SK-N-SH (cell line): Measurements from ENCODE around the gene COLEC12. TPM values are rescaled to one million over a fixed set of nuclear protein-coding genes. Genes with fewer than 3 reads are reported as not detected.

Experiments used
- CTCF ChIA-PET: fragments of 300-600, 350-600 bp; formaldehyde crosslinking; extraction: SDS; loops from one replicate; lab custom pipeline; 2021; lab: Yijun Ruan, JAX
- POLR2A ChIA-PET: fragments of 350-600 bp; sonication (Branson Sonifier 250); formaldehyde crosslinking; extraction: SDS; loops from one replicate; lab custom pipeline; 2020; ENCODE audit warnings: antibody characterized with exemption, inconsistent platforms; lab: Yijun Ruan, JAX
- DNase-seq: peaks from one replicate; pipeline ENCODE4 v3.0.0; 2012
- H2AFZ ChIP-seq: fragments of 200-600 bp; sonication (generic); 2 replicates; pipeline ENCODE4 v1.8.1; 2016; ENCODE audit warnings: antibody characterized with exemption, mild to moderate bottlenecking, low read depth
- H3F3A ChIP-seq: fragments of 200-600 bp; sonication (generic); replicated peaks from 2 replicates; pipeline ENCODE3; 2016; ENCODE audit warnings: antibody characterized with exemption, mild to moderate bottlenecking; ENCODE audit not compliant: insufficient read depth
- H3K27ac ChIP-seq, 2 experiments: fragments of 200-500 bp in 1 of 2; fragments of 200-600 bp in 1 of 2; sonication (Bioruptor generic) in 1 of 2; sonication (generic), shearing (Covaris generic) in 1 of 2; 2 replicates each; pipeline versions ENCODE4 v1.5.1 to v1.6.1; 2014 to 2016; ENCODE audit warnings: low read depth in 2 of 2, inconsistent platforms in 1 of 2, low read length in 1 of 2, mild to moderate bottlenecking in 1 of 2, mixed read lengths in 1 of 2
- H3K27me3 ChIP-seq: fragments of 200-600 bp; sonication (generic), shearing (Covaris generic); 2 replicates; pipeline ENCODE4 v1.6.1; 2016; ENCODE audit warnings: mixed run types; ENCODE audit not compliant: insufficient read depth
- H3K36me3 ChIP-seq, 2 experiments: fragments of 200-500 bp in 1 of 2; fragments of 200-600 bp in 1 of 2; sonication (Bioruptor generic) in 1 of 2; sonication (generic) in 1 of 2; replicated peaks in 1 of 2; 2 replicates each; pipeline versions ENCODE3 to v1.5.1; 2014 to 2016; ENCODE audit warnings: low read length in 1 of 2, mild to moderate bottlenecking in 1 of 2; ENCODE audit not compliant: insufficient read depth in 2 of 2, control insufficient read depth in 1 of 2
- H3K4me1 ChIP-seq, 2 experiments: fragments of 200-500 bp in 1 of 2; fragments of 200-600 bp in 1 of 2; sonication (Bioruptor generic) in 1 of 2; sonication (generic), shearing (Covaris generic) in 1 of 2; 2 replicates each; pipeline versions ENCODE4 v1.5.1 to v1.6.1; 2014 to 2016; ENCODE audit warnings: low read depth in 1 of 2, low read length in 1 of 2, mixed run types in 1 of 2; ENCODE audit not compliant: insufficient read depth in 2 of 2, control insufficient read depth in 1 of 2
- H3K4me2 ChIP-seq: fragments of 200-600 bp; sonication (generic), shearing (Covaris generic); 2 replicates; pipeline ENCODE4 v1.6.1; 2017; ENCODE audit warnings: mixed run types
- H3K4me3 ChIP-seq, 2 experiments: fragments of 200-500 bp in 1 of 2; fragments of 200-600 bp in 1 of 2; sonication (Bioruptor generic) in 1 of 2; sonication (generic), shearing (Covaris generic) in 1 of 2; 2 replicates each; pipeline versions ENCODE4 v1.5.1 to v1.8.1; 2014 to 2016; ENCODE audit warnings: low read depth in 2 of 2, inconsistent platforms in 1 of 2, low read length in 1 of 2, mild to moderate bottlenecking in 1 of 2, mixed read lengths in 1 of 2, moderate library complexity in 1 of 2
- H3K79me2 ChIP-seq: fragments of 200-600 bp; sonication (generic); 2 replicates; pipeline ENCODE4 v1.8.1; 2017; ENCODE audit warnings: mild to moderate bottlenecking; ENCODE audit not compliant: insufficient read depth
- H3K9ac ChIP-seq: fragments of 200-600 bp; sonication (generic); 2 replicates; pipeline ENCODE4 v1.6.1; 2017; ENCODE audit warnings: mixed run types
- H3K9me2 ChIP-seq: fragments of 200-600 bp; sonication (generic); 2 replicates; pipeline ENCODE4 v1.6.1; 2017; ENCODE audit warnings: mixed run types
- H3K9me3 ChIP-seq: fragments of 200-600 bp; sonication (generic); 2 replicates; pipeline ENCODE4 v1.6.1; 2017; ENCODE audit warnings: mixed run types, mild to moderate bottlenecking, moderate library complexity
- H4K20me1 ChIP-seq: fragments of 200-600 bp; sonication (generic); 2 replicates; pipeline ENCODE4 v1.6.1; 2017; ENCODE audit warnings: mild to moderate bottlenecking, mixed run types; ENCODE audit not compliant: insufficient read depth
- CHD2 ChIP-seq: fragments of 150-350 bp; IDR thresholded peaks from 2 replicates; pipeline ENCODE4 v1.6.1; 2018; ENCODE audit warnings: low read length; ENCODE audit not compliant: partially characterized antibody
- ELF1 ChIP-seq: IDR thresholded peaks from 2 replicates; pipeline ENCODE4 v1.4.0; 2012
- EP300 ChIP-seq, 2 experiments: IDR thresholded peaks; 2 replicates each; pipeline versions ENCODE4 v1.4.0 to v1.6.1; 2012; ENCODE audit warnings: borderline replicate concordance in 1 of 2, low read depth in 1 of 2, low read length in 1 of 2
- IRF3 ChIP-seq: fragments of 150-350 bp; IDR thresholded peaks from 2 replicates; pipeline ENCODE4 v1.6.1; 2016; ENCODE audit warnings: mild to moderate bottlenecking, low read depth, low read length
- JUND ChIP-seq: IDR thresholded peaks from 2 replicates; pipeline ENCODE4 v1.4.0; 2012
- MXI1 ChIP-seq: IDR thresholded peaks from 2 replicates; pipeline ENCODE4 v1.6.1; 2012; ENCODE audit warnings: mild to moderate bottlenecking, low read depth, low read length, improper control_type of control experiment
- NFIC ChIP-seq: IDR thresholded peaks from 2 replicates; pipeline ENCODE4 v1.4.0; 2012; ENCODE audit warnings: borderline replicate concordance
- RCOR1 ChIP-seq: fragments of 150-350 bp; IDR thresholded peaks from 2 replicates; pipeline ENCODE4 v1.6.1; 2017; ENCODE audit warnings: antibody characterized with exemption, low read length
- SIN3A ChIP-seq: IDR thresholded peaks from 2 replicates; pipeline ENCODE4 v1.6.1; 2012; ENCODE audit warnings: low read depth, mild to moderate bottlenecking, low read length, moderate library complexity, borderline replicate concordance
- TCF12 ChIP-seq: IDR thresholded peaks from 2 replicates; pipeline ENCODE4 v1.4.0; 2012
- TEAD4 ChIP-seq: IDR thresholded peaks from 2 replicates; pipeline ENCODE4 v1.4.0; 2012; ENCODE audit warnings: mild to moderate bottlenecking, borderline replicate concordance; ENCODE audit not compliant: insufficient read depth
- USF1 ChIP-seq: IDR thresholded peaks from 2 replicates; pipeline ENCODE4 v1.4.0; 2012; ENCODE audit warnings: low read depth, borderline replicate concordance
- USF2 ChIP-seq: fragments of 150-350 bp; IDR thresholded peaks from 2 replicates; pipeline ENCODE4 v1.6.1; 2017; ENCODE audit warnings: antibody characterized with exemption, low read length, low read depth, borderline replicate concordance
- ZBTB33 ChIP-seq: IDR thresholded peaks from 2 replicates; pipeline ENCODE4 v1.4.0; 2012; ENCODE audit warnings: low read depth, borderline replicate concordance
- WGBS: methylation state at CpG from one replicate; pipeline ENCODE4 v1.1.6; 2017; ENCODE audit warnings: low lambda C conversion rate; 5-methylcytosine and 5-hydroxymethylcytosine counted together
- polyA plus RNA-seq, 3 experiments: library from polyadenylated mRNA; depleted of rRNA; stranded (reverse); fragments of >200 nt; gene quantifications; 2 replicates each; pipeline ENCODE4 v1.2.3, GENCODE V29; 2012

Gene COLEC12
- polyA plus RNA-seq, 1 of the 3 experiments (the other 2 are of a cell fraction): 41.2 TPM

- TF ChIP-seq MXI1 (no peak), SIN3A (no peak), RCOR1 (no peak), JUND (no peak), CHD2 (no peak)
Measured at GRCh38 chr18:365651-366050, 134.8 kb downstream of the COLEC12 start (continued).

GRCh38 chr18:364256-364826, 136.2 kb downstream of the COLEC12 start:
- peaks cover 21 to 29% of the 10 kb centered on the region in 2 experiments for H3K4me1 ChIP-seq
- POLR2A ChIA-PET: no interaction called here
- 49% methylated on average over 2 of the region's 2 CpGs for WGBS
- H3K4me2 ChIP-seq: no peak overlapping the region
- H3K36me3 ChIP-seq: no peaks in the 10 kb centered on the region
- H3F3A ChIP-seq: peaks cover 9% of the 10 kb centered on the region
- H3K79me2 ChIP-seq: no peaks in the 10 kb centered on the region
- CTCF ChIA-PET: no interaction called here
- H3K9ac ChIP-seq: no peak overlapping the region
- H4K20me1 ChIP-seq: no peaks in the 10 kb centered on the region
- H3K9me3 ChIP-seq: no peaks in the 10 kb centered on the region
- no peak overlapping the region for H3K4me3 ChIP-seq
- no peak overlapping the region for H2AFZ ChIP-seq
- H3K27me3 ChIP-seq: no peaks in the 10 kb centered on the region
- TF ChIP-seq EP300 (IDR thresholded peaks at IDR 0.05; ENCODE audit: borderline replicate concordance in 1 of 2, low read depth in 1 of 2, low read length in 1 of 2) (no peak; a peak in 1 of 4 replicates), ELF1 (no peak), NFIC (peak; percentile 28; the same call in 1 of the 2 replicates), USF2 (no peak), IRF3 (no peak), USF1 (no peak), RCOR1 (no peak), TEAD4 (0 out of 2 replicates have a peak, but pooled peaks have one; percentile 16), TCF12 (peak; percentile 53), ZBTB33 (no peak)
- DNase-seq: no peak
- no peaks in the 10 kb centered on the region for H3K9me2 ChIP-seq
- H3K27ac ChIP-seq: peak overlapping the region; percentile 19 to 65; a peak in 3 of 4 replicates
